Measurements from ENCODE around the gene IFT25.

IFT25 gene

GRCh38 chr1:53956308-53957168 lies 11.0 kb upstream of the IFT25 start:
- no peak for DNase-seq (ENCODE audit: low spot score)

- no peak for DNase-seq (ENCODE audit: low spot score)
Observed at GRCh38 chr1:53954128-53954527, 8.6 kb upstream of the IFT25 start.

- no peak for DNase-seq (ENCODE audit: low spot score)
Observed at GRCh38 chr1:53951697-53952096, 6.2 kb upstream of the IFT25 start.

- no peak for DNase-seq (ENCODE audit: low spot score)
Observed at GRCh38 chr1:53949023-53949990, 3.8 kb upstream of the IFT25 start.

- no peak for DNase-seq (ENCODE audit: low spot score)
Observed at GRCh38 chr1:53948291-53948690, 2.8 kb upstream of the IFT25 start.

GRCh38 chr1:53947172-53947907 lies 1.8 kb upstream of the IFT25 start:
- DNase-seq (ENCODE audit: low spot score): no peak

- no peak for DNase-seq (ENCODE audit: low spot score)
Observed at GRCh38 chr1:53946252-53947171, 1.0 kb upstream of the IFT25 start, which contains the start of gene LRRC42. Gene LRRC42 (plus strand): TSS chr1:53946350. CDS start chr1:53952000, 5,650 bp downstream.

GRCh38 chr1:53945183-53945432 lies 391 bp downstream of the IFT25 start:
- no peak for DNase-seq (ENCODE audit: low spot score)

- no peak for DNase-seq (ENCODE audit: low spot score)
Observed at GRCh38 chr1:53944469-53945182, 873 bp downstream of the IFT25 start.

- DNase-seq (ENCODE audit: low spot score): no peak
Observed at GRCh38 chr1:53943490-53944043, 1.9 kb downstream of the IFT25 start.

GRCh38 chr1:53943090-53943489 lies 2.4 kb downstream of the IFT25 start:
- no peak for DNase-seq (ENCODE audit: low spot score)

GRCh38 chr1:53942127-53942957 lies 3.2 kb downstream of the IFT25 start:
- no peak for DNase-seq (ENCODE audit: low spot score)

- DNase-seq (ENCODE audit: low spot score): no peak
Observed at GRCh38 chr1:53938136-53938830, 7.2 kb downstream of the IFT25 start.

GRCh38 chr1:53936430-53936829 lies 9.1 kb downstream of the IFT25 start:
- DNase-seq (ENCODE audit: low spot score): no peak

- DNase-seq (ENCODE audit: low spot score): no peak
Observed at GRCh38 chr1:53934170-53934765, 11.2 kb downstream of the IFT25 start.

GRCh38 chr1:53931523-53931922 lies 14.0 kb downstream of the IFT25 start:
- no peak for DNase-seq (ENCODE audit: low spot score)

GRCh38 chr1:53930932-53931331 lies 14.6 kb downstream of the IFT25 start:
- no peak for DNase-seq (ENCODE audit: low spot score)

- DNase-seq (ENCODE audit: low spot score): no peak
Observed at GRCh38 chr1:53929246-53929960, 16.1 kb downstream of the IFT25 start.
